Panc1 (cell line): ENCODE data around the gene ACO1. TPM values are rescaled to one million over a fixed set of nuclear protein-coding genes. Genes with fewer than 3 reads are reported as not detected.

Experiments
- ATAC-seq: fragments of 200-7000 bp; cut with Tn5 transposase; 2 replicates; pipeline ENCODE4 v1.9.1; 2020; ENCODE audit warnings: mild to moderate bottlenecking, moderate library complexity
- BruUV-seq: library from RNA; stranded (reverse); fragments of 400-500 nt; replicated peaks from 2 replicates; lab custom pipeline; 2021; lab: Mats Ljungman, UMichigan
- CTCF ChIA-PET: fragments of 300-600 bp; sonication (Branson Sonifier 250); formaldehyde crosslinking; loops from one replicate; lab custom pipeline; 2022; ENCODE audit warnings: antibody characterized with exemption; lab: Charles Lee
- POLR2A ChIA-PET: fragments of 300-600 bp; sonication (Branson Sonifier 250); formaldehyde crosslinking; loops from one replicate; lab custom pipeline; 2022; ENCODE audit warnings: antibody characterized with exemption; lab: Charles Lee
- DNase-seq: peaks from one replicate; pipeline ENCODE4 v3.0.0-alpha.2; 2010; ENCODE audit warnings: low read depth, low spot score
- H3K27ac ChIP-seq: 2 replicates; pipeline ENCODE4 v1.5.1; 2011; ENCODE audit warnings: mild to moderate bottlenecking, low read length, inconsistent platforms
- H3K27me3 ChIP-seq: fragments of 200-500 bp; sonication (Bioruptor generic); 2 replicates; pipeline ENCODE4 v1.6.0; 2014; ENCODE audit warnings: low read length, inconsistent platforms; ENCODE audit not compliant: control insufficient read depth, insufficient read depth
- H3K36me3 ChIP-seq: fragments of 200-500 bp; sonication (Bioruptor generic); 2 replicates; pipeline ENCODE4 v1.5.1; 2014; ENCODE audit warnings: inconsistent platforms, mild to moderate bottlenecking, low read length, moderate library complexity; ENCODE audit not compliant: control insufficient read depth, insufficient read depth
- H3K4me1 ChIP-seq: 2 replicates; pipeline ENCODE4 v1.5.1; 2011; ENCODE audit warnings: inconsistent platforms, mild to moderate bottlenecking, low read length, moderate library complexity; ENCODE audit not compliant: control insufficient read depth, insufficient read depth
- H3K4me3 ChIP-seq, 2 experiments: 2 replicates each; pipeline ENCODE4 v1.5.1; 2011 to 2012; ENCODE audit warnings: low read depth in 2 of 2, low read length in 2 of 2, mild to moderate bottlenecking in 2 of 2, inconsistent platforms in 1 of 2, moderate library complexity in 1 of 2
- H3K9me3 ChIP-seq: fragments of 200-500 bp; sonication (Bioruptor generic); 2 replicates; pipeline ENCODE4 v1.5.1; 2014; ENCODE audit warnings: low read depth, mild to moderate bottlenecking, inconsistent platforms, low read length, moderate library complexity; ENCODE audit not compliant: control insufficient read depth, insufficient read depth
- POLR2AphosphoS5 ChIP-seq: IDR thresholded peaks from 2 replicates; pipeline ENCODE4 v1.6.1; 2012; ENCODE audit warnings: mild to moderate bottlenecking, low read depth, low read length, moderate library complexity
- SIN3A ChIP-seq: IDR thresholded peaks from 2 replicates; pipeline ENCODE4 v1.6.1; 2012; ENCODE audit warnings: low read depth, mild to moderate bottlenecking, low read length, moderate library complexity, borderline replicate concordance; ENCODE audit not compliant: insufficient read depth
- TCF7L2 ChIP-seq: IDR thresholded peaks from 2 replicates; pipeline ENCODE4 v1.6.1; 2011; ENCODE audit warnings: mild to moderate bottlenecking, low read depth, low read length, inconsistent platforms
- in situ Hi-C: cut with HindIII; loops from 2 replicates; pipeline ENCODE4 v1.10.0; 2016; ENCODE audit warnings: low sequenced_read_pairs, low pct_unique_long_range_greater_than_20kb
- intact Hi-C: fragments of 100-400 bp; cut with micrococcal nuclease; formaldehyde crosslinking; loops from one replicate; pipeline ENCODE4 v1.10.0; 2022; ENCODE audit not compliant: unreplicated experiment
- total RNA-seq: library from RNA; stranded (reverse); gene quantifications from one replicate; pipeline ENCODE4 v1.2.1, GENCODE V29; 2021; ENCODE audit not compliant: unreplicated experiment
- TF ChIP-seq, protein P1 (sequence below), 2 experiments: IDR thresholded peaks; 2 replicates each; pipeline ENCODE4 v1.6.1; 2011 to 2012; ENCODE audit warnings: low read depth in 2 of 2, control low read depth in 1 of 2, low read length in 1 of 2, mild to moderate bottlenecking in 1 of 2, moderate library complexity in 1 of 2; ENCODE audit not compliant: insufficient read depth in 1 of 2
- TF ChIP-seq, protein P2 (sequence below): fragments of 450-650 bp; IDR thresholded peaks from 2 replicates; pipeline ENCODE4 v1.5.1; 2017; ENCODE audit warnings: mild to moderate bottlenecking

The ACO1 gene
- total RNA-seq, 1 experiment from 2014 or later, result 49.3 TPM

DNA sequence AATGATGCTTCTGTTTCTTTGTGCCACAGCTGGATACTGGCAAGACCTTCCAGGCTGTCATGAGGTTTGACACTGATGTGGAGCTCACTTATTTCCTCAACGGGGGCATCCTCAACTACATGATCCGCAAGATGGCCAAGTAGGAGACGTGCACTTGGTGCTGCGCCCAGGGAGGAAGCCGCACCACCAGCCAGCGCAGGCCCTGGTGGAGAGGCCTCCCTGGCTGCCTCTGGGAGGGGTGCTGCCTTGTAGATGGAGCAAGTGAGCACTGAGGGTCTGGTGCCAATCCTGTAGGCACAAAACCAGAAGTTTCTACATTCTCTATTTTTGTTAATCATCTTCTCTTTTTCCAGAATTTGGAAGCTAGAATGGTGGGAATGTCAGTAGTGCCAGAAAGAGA is 65.5 kb downstream of the ACO1 start:
- in situ Hi-C loops (no loop called here), intact Hi-C loops (loop anchor here (10.0 kb wide), 1 partner anchor 125 kb away; the partner anchor contains the start of gene NDUFB6)
- H3K36me3 ChIP-seq, result peaks cover 17% of the 10 kb centered on the region
- CTCF ChIA-PET, result interaction anchor here (0.6 kb wide), 1 partner anchor 71 kb away, joined by 3 read pairs; no protein-coding TSS in a partner anchor
- no peaks in the 10 kb centered on the region for H3K27me3 ChIP-seq
- DNase-seq (no peak), ATAC-seq (no peak)
- POLR2A ChIA-PET, result no interaction called here
- no peaks in the 10 kb centered on the region for H3K4me1 ChIP-seq
- H3K9me3 ChIP-seq, result no peaks in the 10 kb centered on the region
- no peak overlapping the region for H3K4me3 ChIP-seq
- no peak overlapping the region for H3K27ac ChIP-seq
- no TSS peak for BruUV-seq
- TF ChIP-seq POLR2AphosphoS5, result no peak
- TF ChIP-seq, protein P1, sequence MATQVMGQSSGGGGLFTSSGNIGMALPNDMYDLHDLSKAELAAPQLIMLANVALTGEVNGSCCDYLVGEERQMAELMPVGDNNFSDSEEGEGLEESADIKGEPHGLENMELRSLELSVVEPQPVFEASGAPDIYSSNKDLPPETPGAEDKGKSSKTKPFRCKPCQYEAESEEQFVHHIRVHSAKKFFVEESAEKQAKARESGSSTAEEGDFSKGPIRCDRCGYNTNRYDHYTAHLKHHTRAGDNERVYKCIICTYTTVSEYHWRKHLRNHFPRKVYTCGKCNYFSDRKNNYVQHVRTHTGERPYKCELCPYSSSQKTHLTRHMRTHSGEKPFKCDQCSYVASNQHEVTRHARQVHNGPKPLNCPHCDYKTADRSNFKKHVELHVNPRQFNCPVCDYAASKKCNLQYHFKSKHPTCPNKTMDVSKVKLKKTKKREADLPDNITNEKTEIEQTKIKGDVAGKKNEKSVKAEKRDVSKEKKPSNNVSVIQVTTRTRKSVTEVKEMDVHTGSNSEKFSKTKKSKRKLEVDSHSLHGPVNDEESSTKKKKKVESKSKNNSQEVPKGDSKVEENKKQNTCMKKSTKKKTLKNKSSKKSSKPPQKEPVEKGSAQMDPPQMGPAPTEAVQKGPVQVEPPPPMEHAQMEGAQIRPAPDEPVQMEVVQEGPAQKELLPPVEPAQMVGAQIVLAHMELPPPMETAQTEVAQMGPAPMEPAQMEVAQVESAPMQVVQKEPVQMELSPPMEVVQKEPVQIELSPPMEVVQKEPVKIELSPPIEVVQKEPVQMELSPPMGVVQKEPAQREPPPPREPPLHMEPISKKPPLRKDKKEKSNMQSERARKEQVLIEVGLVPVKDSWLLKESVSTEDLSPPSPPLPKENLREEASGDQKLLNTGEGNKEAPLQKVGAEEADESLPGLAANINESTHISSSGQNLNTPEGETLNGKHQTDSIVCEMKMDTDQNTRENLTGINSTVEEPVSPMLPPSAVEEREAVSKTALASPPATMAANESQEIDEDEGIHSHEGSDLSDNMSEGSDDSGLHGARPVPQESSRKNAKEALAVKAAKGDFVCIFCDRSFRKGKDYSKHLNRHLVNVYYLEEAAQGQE (IDR thresholded peaks at IDR 0.05; ENCODE audit: insufficient read depth in 1 of 2, low read depth in 2 of 2, low read length in 1 of 2), result no peak
- TF ChIP-seq SIN3A, result no peak
- TF ChIP-seq TCF7L2, result no peak
- TF ChIP-seq, protein P2, sequence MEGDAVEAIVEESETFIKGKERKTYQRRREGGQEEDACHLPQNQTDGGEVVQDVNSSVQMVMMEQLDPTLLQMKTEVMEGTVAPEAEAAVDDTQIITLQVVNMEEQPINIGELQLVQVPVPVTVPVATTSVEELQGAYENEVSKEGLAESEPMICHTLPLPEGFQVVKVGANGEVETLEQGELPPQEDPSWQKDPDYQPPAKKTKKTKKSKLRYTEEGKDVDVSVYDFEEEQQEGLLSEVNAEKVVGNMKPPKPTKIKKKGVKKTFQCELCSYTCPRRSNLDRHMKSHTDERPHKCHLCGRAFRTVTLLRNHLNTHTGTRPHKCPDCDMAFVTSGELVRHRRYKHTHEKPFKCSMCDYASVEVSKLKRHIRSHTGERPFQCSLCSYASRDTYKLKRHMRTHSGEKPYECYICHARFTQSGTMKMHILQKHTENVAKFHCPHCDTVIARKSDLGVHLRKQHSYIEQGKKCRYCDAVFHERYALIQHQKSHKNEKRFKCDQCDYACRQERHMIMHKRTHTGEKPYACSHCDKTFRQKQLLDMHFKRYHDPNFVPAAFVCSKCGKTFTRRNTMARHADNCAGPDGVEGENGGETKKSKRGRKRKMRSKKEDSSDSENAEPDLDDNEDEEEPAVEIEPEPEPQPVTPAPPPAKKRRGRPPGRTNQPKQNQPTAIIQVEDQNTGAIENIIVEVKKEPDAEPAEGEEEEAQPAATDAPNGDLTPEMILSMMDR, result no peak

DNA sequence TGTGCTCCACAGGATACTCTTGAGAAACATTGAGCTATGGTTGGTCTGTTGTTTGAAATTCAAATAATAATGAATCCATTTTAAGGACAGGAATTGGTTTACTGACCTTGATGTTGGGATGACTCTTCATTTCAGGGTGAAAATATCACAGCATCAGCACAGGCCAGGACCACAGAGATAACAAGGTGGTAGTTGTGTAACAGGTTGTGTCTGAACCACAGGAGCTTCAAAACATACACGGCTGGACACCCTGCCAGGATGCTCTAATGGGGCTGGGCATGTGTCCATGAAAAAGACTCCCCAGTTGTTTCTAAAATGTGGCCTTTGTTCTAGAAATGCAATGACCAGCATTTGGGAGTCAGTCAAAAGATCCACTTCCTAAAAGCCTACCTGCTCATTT is 69.8 kb downstream of the ACO1 start:
- in situ Hi-C loops, result no loop called here
- ATAC-seq (no peak), DNase-seq (no peak)
- no TSS peak for BruUV-seq
- peaks cover 6% of the 10 kb centered on the region for H3K4me1 ChIP-seq
- CTCF ChIA-PET, result no interaction called here
- intact Hi-C loops, result no loop called here
- no peaks in the 10 kb centered on the region for H3K27me3 ChIP-seq
- no peak overlapping the region for H3K4me3 ChIP-seq
- H3K27ac ChIP-seq, result no peak overlapping the region
- peaks cover 18% of the 10 kb centered on the region for H3K36me3 ChIP-seq
- no peaks in the 10 kb centered on the region for H3K9me3 ChIP-seq
- POLR2A ChIA-PET, result no interaction called here
- TF ChIP-seq TCF7L2 (no peak), SIN3A (no peak), POLR2AphosphoS5 (no peak)
- TF ChIP-seq, protein P2, result no peak
- TF ChIP-seq, protein P1 (IDR thresholded peaks at IDR 0.05; ENCODE audit: insufficient read depth in 1 of 2, low read depth in 2 of 2, low read length in 1 of 2), result no peak
